A549 treated with ZK216348 at 1 μM for 4 hours (cell line): ENCODE data around the gene TEP1. TPM values are rescaled to one million over a fixed set of nuclear protein-coding genes. Genes with fewer than 3 reads are reported as not detected.

Source experiments
- total RNA-seq: library from RNA; stranded (reverse); fragments of 200-300 nt; extraction: Qiagen RNA extraction; gene quantifications from 5 replicates; pipeline ENCODE4 v1.2.3, GENCODE V29; 2022; ENCODE audit warnings: low read depth

TEP1 gene
- 9.1 to 13.3 TPM (median 9.9 TPM) in 5 replicates for total RNA-seq

GRCh38 chr14:20412876-20413743 is at the start of gene TEP1:
TEP1 (minus strand) TSS chr14:20413501; CDS start chr14:20408439, 5,062 bp downstream.

GRCh38 chr14:20461225-20462141 is 48.2 kb upstream of the TEP1 start, which contains the start of gene PIP4P1:
PIP4P1 (minus strand) TSS chr14:20461434; CDS start chr14:20461325, 109 bp downstream.

GRCh38 chr14:20454516-20455354 is 41.4 kb upstream of the TEP1 start, which contains the start of the genes APEX1 and OSGEP:
APEX1 (plus strand) TSS chr14:20455226; CDS start chr14:20455646, 420 bp downstream.
OSGEP (minus strand) TSS chr14:20454812; CDS start chr14:20454683, 129 bp downstream.

GRCh38 chr14:20435582-20436362 is 22.5 kb upstream of the TEP1 start, which contains the start of gene KLHL33:
KLHL33 (minus strand) TSS chr14:20436166; CDS start chr14:20435811, 355 bp downstream.

GRCh38 chr14:20343092-20343861 is 70.0 kb downstream of the TEP1 start, which contains the start of gene PARP2:
PARP2 (plus strand) TSS chr14:20343635; CDS start chr14:20343642, 7 bp downstream.

GRCh38 chr14:20332788-20333493 is 80.4 kb downstream of the TEP1 start, which contains the start of gene CCNB1IP1:
CCNB1IP1 (minus strand) TSS chr14:20333279; CDS start chr14:20316523, 16,756 bp downstream.

Other genes starting within 250 kb of the TEP1 start
- not detected in 5 replicates for gene OR11G2, start 222.6 kb downstream of the TEP1 start, total RNA-seq
- gene OR11H6, start 189.8 kb downstream of the TEP1 start, total RNA-seq, result not detected in 5 replicates
- not detected in 5 replicates for gene OR11H7, start 184.5 kb downstream of the TEP1 start, total RNA-seq
- not detected in 5 replicates for gene OR11H4, start 174.2 kb downstream of the TEP1 start, total RNA-seq
- gene TTC5, start 107.5 kb downstream of the TEP1 start, total RNA-seq, result 19.3 to 28.8 TPM (median 20.3 TPM) in 5 replicates
- gene CCNB1IP1, start 80.2 kb downstream of the TEP1 start, total RNA-seq, result 36.5 to 60.3 TPM (median 39.8 TPM) in 5 replicates
- 19.6 to 28.9 TPM (median 20.4 TPM) in 5 replicates for gene PARP2, start 69.9 kb downstream of the TEP1 start, total RNA-seq
- not detected in 5 replicates for gene KLHL33, start 22.7 kb upstream of the TEP1 start, total RNA-seq
- 19.0 to 28.9 TPM (median 25.5 TPM) in 5 replicates for gene OSGEP, start 41.3 kb upstream of the TEP1 start, total RNA-seq
- gene APEX1, start 41.7 kb upstream of the TEP1 start, total RNA-seq, result 248 to 284 TPM (median 259 TPM) in 5 replicates
- gene PIP4P1, start 47.9 kb upstream of the TEP1 start, total RNA-seq, result 26.3 to 41.0 TPM (median 34.0 TPM) in 5 replicates
- gene PNP, start 55.9 kb upstream of the TEP1 start, total RNA-seq, result 148 to 204 TPM (median 152 TPM) in 5 replicates
- 0.20 to 0.40 TPM (median 0.27 TPM) in 5 replicates for gene RNASE10, start 92.0 kb upstream of the TEP1 start, total RNA-seq
- not detected in 5 replicates for gene RNASE9, start 147.5 kb upstream of the TEP1 start, total RNA-seq
- not detected in 5 replicates for gene RNASE11, start 174.5 kb upstream of the TEP1 start, total RNA-seq
- gene RNASE12, start 177.9 kb upstream of the TEP1 start, total RNA-seq, result not detected in 5 replicates
- gene OR6S1, start 228.2 kb upstream of the TEP1 start, total RNA-seq, result not detected in 5 replicates